A673 (cell line): Measurements from ENCODE around the gene OR52A1. TPM values are rescaled to one million over a fixed set of nuclear protein-coding genes. Genes with fewer than 3 reads are reported as not detected.
"Not testable (repeated sequence)": the region's sequence is repeated elsewhere in the genome, so short reads cannot be mapped to it uniquely, and the experiment has no call there.

Source experiments
- BruUV-seq: library from RNA; stranded (reverse); fragments of 400-500 nt; replicated peaks from 2 replicates; lab custom pipeline; 2021; lab: Mats Ljungman, UMichigan
- CTCF ChIA-PET: fragments of 300-600 bp; sonication (Branson Sonifier 250); formaldehyde crosslinking; loops from one replicate; lab custom pipeline; 2022; ENCODE audit warnings: antibody characterized with exemption; lab: Charles Lee
- POLR2A ChIA-PET: fragments of 300-600 bp; sonication (Branson Sonifier 250); formaldehyde crosslinking; loops from one replicate; lab custom pipeline; 2022; ENCODE audit warnings: antibody characterized with exemption; ENCODE audit not compliant: low non-redundant PET; lab: Charles Lee
- DNase-seq: peaks from one replicate; pipeline ENCODE4 v3.0.0-alpha.2; 2015; ENCODE audit warnings: low spot score
- H3K27ac ChIP-seq: fragments of 200-600 bp; sonication (generic); 2 replicates; pipeline ENCODE4 v1.5.1; 2016; ENCODE audit warnings: mixed run types, low read depth, mild to moderate bottlenecking, mixed read lengths, antibody characterized with exemption, low read length; ENCODE audit not compliant: poor library complexity, severe bottlenecking
- H3K27me3 ChIP-seq: fragments of 200-600 bp; sonication (generic); replicated peaks from 2 replicates; pipeline ENCODE4 v1.6.1; 2017; ENCODE audit warnings: mixed run types, low read depth, mild to moderate bottlenecking, mixed read lengths, antibody characterized with exemption, low read length; ENCODE audit not compliant: insufficient read depth, poor library complexity
- H3K36me3 ChIP-seq: fragments of 200-600 bp; sonication (generic); 2 replicates; pipeline ENCODE4 v1.6.1; 2016; ENCODE audit warnings: mixed run types, mild to moderate bottlenecking, mixed read lengths, antibody characterized with exemption, low read length; ENCODE audit not compliant: insufficient read depth, poor library complexity, severe bottlenecking
- H3K4me1 ChIP-seq: fragments of 200-600 bp; sonication (generic); 2 replicates; pipeline ENCODE4 v1.6.1; 2017; ENCODE audit warnings: mixed run types, mild to moderate bottlenecking, mixed read lengths, antibody characterized with exemption, low read length; ENCODE audit not compliant: insufficient read depth, poor library complexity, severe bottlenecking
- H3K4me3 ChIP-seq: fragments of 200-600 bp; sonication (generic); 2 replicates; pipeline ENCODE4 v1.5.1; 2016; ENCODE audit warnings: low read depth, mixed run types, mild to moderate bottlenecking, mixed read lengths, low read length; ENCODE audit not compliant: poor library complexity, severe bottlenecking
- H3K9me3 ChIP-seq: fragments of 200-600 bp; sonication (generic); 2 replicates; pipeline ENCODE4 v1.6.1; 2016; ENCODE audit warnings: mixed run types, low read depth, mild to moderate bottlenecking, mixed read lengths, antibody characterized with exemption, low read length; ENCODE audit not compliant: poor library complexity, severe bottlenecking
- CTCF ChIP-seq: fragments of 300-800, 200-600 bp; sonication (generic); conservative IDR thresholded peaks from 2 replicates; pipeline ENCODE4 v1.5.1; 2017; ENCODE audit warnings: low read depth, mild to moderate bottlenecking, antibody characterized with exemption, low read length, moderate library complexity, mixed read lengths
- EZH2 ChIP-seq: fragments of 200-600 bp; sonication (generic); IDR thresholded peaks from 2 replicates; pipeline ENCODE4 v1.6.1; 2017; ENCODE audit warnings: borderline replicate concordance, low read depth, mild to moderate bottlenecking, mixed read lengths, antibody characterized with exemption, low read length; ENCODE audit not compliant: poor library complexity, severe bottlenecking
- intact Hi-C: fragments of 100-400 bp; cut with micrococcal nuclease; formaldehyde crosslinking; loops from one replicate; pipeline ENCODE4 v1.10.0; 2022; ENCODE audit not compliant: unreplicated experiment
- total RNA-seq: library from RNA; stranded (reverse); gene quantifications from 2 replicates; pipeline ENCODE4 v1.2.3, GENCODE V29; 2021

OR52A1 gene
- total RNA-seq, 1 experiment from 2014 or later = not detected

- Histone ChIP-seq H3K36me3 (no peaks in the 10 kb centered on the region), H3K27me3 (no peaks in the 10 kb centered on the region), H3K4me1 (no peaks in the 10 kb centered on the region), H3K9me3 (no peaks in the 10 kb centered on the region), H3K27ac (no peak overlapping the region), H3K4me3 (no peak overlapping the region)
- POLR2A ChIA-PET = no interaction called here
- intact Hi-C loops = no loop called here
- CTCF ChIA-PET = no interaction called here
- no TSS peak for BruUV-seq
- TF ChIP-seq CTCF (no peak), EZH2 (no peak)
- no peak for DNase-seq
Measured at GRCh38 chr11:5178046-5178837, 23.7 kb upstream of the OR52A1 start.

GRCh38 chr11:5174934-5175333 lies 20.4 kb upstream of the OR52A1 start:
- ChIA-PET CTCF (no interaction called here), POLR2A (no interaction called here)

GRCh38 chr11:5171856-5172255 lies 17.3 kb upstream of the OR52A1 start:
- POLR2A ChIA-PET = no interaction called here

More at GRCh38 chr11:5174934-5175333, 20.4 kb upstream of the OR52A1 start:
- Histone ChIP-seq H3K9me3 (no peaks in the 10 kb centered on the region), H3K36me3 (no peaks in the 10 kb centered on the region), H3K27me3 (no peaks in the 10 kb centered on the region), H3K4me1 (no peaks in the 10 kb centered on the region), H3K27ac (no peak overlapping the region), H3K4me3 (no peak overlapping the region)
- DNase-seq = no peak
- intact Hi-C loops = no loop called here
- TF ChIP-seq CTCF (no peak), EZH2 (no peak)
- no TSS peak for BruUV-seq

GRCh38 chr11:5165898-5166297 lies 11.3 kb upstream of the OR52A1 start:
- intact Hi-C loops = not testable (repeated sequence)

More at GRCh38 chr11:5171856-5172255, 17.3 kb upstream of the OR52A1 start:
- Histone ChIP-seq H3K27me3 (no peaks in the 10 kb centered on the region), H3K4me1 (no peaks in the 10 kb centered on the region), H3K4me3 (no peak overlapping the region), H3K9me3 (no peaks in the 10 kb centered on the region), H3K27ac (no peak overlapping the region), H3K36me3 (no peaks in the 10 kb centered on the region)
- TF ChIP-seq CTCF = no peak
- TF ChIP-seq EZH2 = no peak
- no TSS peak for BruUV-seq
- intact Hi-C loops = no loop called here
- DNase-seq = no peak
- CTCF ChIA-PET = no interaction called here

GRCh38 chr11:5164807-5165206 lies 10.2 kb upstream of the OR52A1 start:
- H3K36me3 ChIP-seq, H3K27ac ChIP-seq, H3K27me3 ChIP-seq, BruUV-seq, DNase-seq, POLR2A ChIA-PET, H3K9me3 ChIP-seq, intact Hi-C loops, H3K4me3 ChIP-seq, CTCF ChIA-PET, H3K4me1 ChIP-seq: not testable (repeated sequence)

More at GRCh38 chr11:5165898-5166297, 11.3 kb upstream of the OR52A1 start:
- DNase-seq, BruUV-seq, H3K4me3 ChIP-seq, POLR2A ChIA-PET, CTCF ChIA-PET, H3K4me1 ChIP-seq, H3K36me3 ChIP-seq, H3K27me3 ChIP-seq, H3K9me3 ChIP-seq, H3K27ac ChIP-seq: not testable (repeated sequence)
